ENCODE measurements around the gene YWHAQ.

- TF ChIP-seq MXI1 (IDR thresholded peaks at IDR 0.05; ENCODE audit: borderline replicate concordance, low read depth, low read length): no peak
- no peak for TF ChIP-seq POLR2A (IDR thresholded peaks at IDR 0.05; ENCODE audit: low read depth, low read length)
- TF ChIP-seq CTCF (conservative IDR thresholded peaks at IDR 0.05; ENCODE audit: low read depth, low read length): no peak
- no peak for TF ChIP-seq RFX5 (IDR thresholded peaks at IDR 0.05; ENCODE audit: low read depth, low read length)
- no peak for TF ChIP-seq RAD21 (IDR thresholded peaks at IDR 0.05; ENCODE audit: low read length)
- TF ChIP-seq CEBPB (IDR thresholded peaks at IDR 0.05; ENCODE audit: low read depth, low read length): no peak
- no peak for TF ChIP-seq BHLHE40 (IDR thresholded peaks at IDR 0.05; ENCODE audit: low read depth, low read length)
- no peak for TF ChIP-seq ELK1 (IDR thresholded peaks at IDR 0.05; ENCODE audit: borderline replicate concordance, low read depth, low read length)
These were observed 13.8 kb upstream of the YWHAQ start for GRCh38 chr2:9644603-9645002.
